Kidney epithelial cell (primary cell): Measurements from ENCODE around the gene R3HDM2. TPM values are rescaled to one million over a fixed set of nuclear protein-coding genes. Genes with fewer than 3 reads are reported as not detected.

Experiments used
- DNase-seq: peaks from one replicate; pipeline ENCODE4 v3.0.0-alpha.2; 2010; ENCODE audit warnings: low read depth
- H3K27me3 ChIP-seq: 2 replicates; pipeline ENCODE4 v1.6.0; 2011; ENCODE audit warnings: low read length; ENCODE audit not compliant: control insufficient read depth, insufficient read depth
- H3K36me3 ChIP-seq: 2 replicates; pipeline ENCODE4 v1.5.1; 2011; ENCODE audit warnings: low read length; ENCODE audit not compliant: control insufficient read depth, insufficient read depth
- H3K4me3 ChIP-seq: 2 replicates; pipeline ENCODE4 v1.5.1; 2011; ENCODE audit warnings: low read depth, mild to moderate bottlenecking, control low read depth, low read length
- CTCF ChIP-seq: IDR thresholded peaks from 2 replicates; pipeline ENCODE4 v1.5.1; 2011; ENCODE audit warnings: mild to moderate bottlenecking, moderate library complexity, low read length, control low read depth, inconsistent platforms; ENCODE audit not compliant: insufficient read depth, poor library complexity, severe bottlenecking
- total RNA-seq: library from RNA; depleted of rRNA; stranded (reverse); fragments of >200 nt; gene quantifications from 2 replicates; pipeline ENCODE4 v1.2.3, GENCODE V29; 2015

Gene R3HDM2
- total RNA-seq, 1 donor from 2014 or later: 18.5 TPM

- H3K4me3 ChIP-seq: no peak overlapping the region
- peaks cover 96% of the 10 kb centered on the region for H3K27me3 ChIP-seq
- no peak for TF ChIP-seq CTCF
- no peak for DNase-seq
- H3K36me3 ChIP-seq: no peaks in the 10 kb centered on the region
Observed at GRCh38 chr12:57219205-57219992, 211.4 kb downstream of the R3HDM2 start.

- H3K27me3 ChIP-seq: peaks cover 88% of the 10 kb centered on the region
- no peak for TF ChIP-seq CTCF
- no peaks in the 10 kb centered on the region for H3K36me3 ChIP-seq
- no peak overlapping the region for H3K4me3 ChIP-seq
- no peak for DNase-seq
Observed at GRCh38 chr12:57218030-57218853, 212.6 kb downstream of the R3HDM2 start.

GRCh38 chr12:57216921-57217879 is 213.6 kb downstream of the R3HDM2 start:
- no peak for DNase-seq
- Histone ChIP-seq H3K4me3 (peak overlapping the region; percentile 21), H3K36me3 (no peaks in the 10 kb centered on the region), H3K27me3 (peaks cover 77% of the 10 kb centered on the region)
- TF ChIP-seq CTCF: no peak

GRCh38 chr12:57216014-57216911 is 214.6 kb downstream of the R3HDM2 start, which contains the start of gene NXPH4:
TSS of gene NXPH4 (plus strand) at chr12:57216794. CDS start at chr12:57216970, 176 bp downstream.
- Histone ChIP-seq H3K4me3 (peak within 1 kb of the TSS; percentile 21), H3K27me3 (peaks cover 68% of the 10 kb centered on the region)
- no peak for DNase-seq

More at GRCh38 chr12:57216014-57216911, 214.6 kb downstream of the R3HDM2 start, which contains the start of gene NXPH4:
- TF ChIP-seq CTCF: no peak
- H3K36me3 ChIP-seq: no peaks in the 10 kb centered on the region
